SKM-1 (cell line): ENCODE data around the gene PPP2R5E.

ENCODE experiments used
- DNase-seq: peaks from one replicate; lab custom pipeline; 2025; ENCODE audit not compliant: unreplicated experiment; lab: John Stamatoyannopoulos, UW

Gene PPP2R5E

DNA sequence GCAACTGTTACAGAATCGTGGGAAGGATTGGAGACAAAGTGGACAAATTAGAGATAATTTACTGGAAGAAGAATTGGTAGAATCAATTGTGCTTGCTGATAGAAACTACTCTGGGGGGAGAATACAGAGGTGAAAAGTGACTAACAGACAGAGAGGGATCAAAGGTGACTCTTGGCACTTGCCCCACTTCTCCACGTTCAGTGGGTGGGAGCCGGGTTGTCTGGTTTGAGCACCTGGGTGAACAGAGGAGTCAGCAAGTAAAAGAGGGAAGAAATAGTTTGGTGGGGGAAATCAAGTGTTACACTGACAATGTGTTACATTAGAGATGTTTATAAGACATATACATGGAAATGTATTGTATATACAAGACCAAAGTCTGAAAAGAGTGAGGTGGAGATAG, 69.1 kb downstream of the PPP2R5E start:
- no peak for DNase-seq

DNA sequence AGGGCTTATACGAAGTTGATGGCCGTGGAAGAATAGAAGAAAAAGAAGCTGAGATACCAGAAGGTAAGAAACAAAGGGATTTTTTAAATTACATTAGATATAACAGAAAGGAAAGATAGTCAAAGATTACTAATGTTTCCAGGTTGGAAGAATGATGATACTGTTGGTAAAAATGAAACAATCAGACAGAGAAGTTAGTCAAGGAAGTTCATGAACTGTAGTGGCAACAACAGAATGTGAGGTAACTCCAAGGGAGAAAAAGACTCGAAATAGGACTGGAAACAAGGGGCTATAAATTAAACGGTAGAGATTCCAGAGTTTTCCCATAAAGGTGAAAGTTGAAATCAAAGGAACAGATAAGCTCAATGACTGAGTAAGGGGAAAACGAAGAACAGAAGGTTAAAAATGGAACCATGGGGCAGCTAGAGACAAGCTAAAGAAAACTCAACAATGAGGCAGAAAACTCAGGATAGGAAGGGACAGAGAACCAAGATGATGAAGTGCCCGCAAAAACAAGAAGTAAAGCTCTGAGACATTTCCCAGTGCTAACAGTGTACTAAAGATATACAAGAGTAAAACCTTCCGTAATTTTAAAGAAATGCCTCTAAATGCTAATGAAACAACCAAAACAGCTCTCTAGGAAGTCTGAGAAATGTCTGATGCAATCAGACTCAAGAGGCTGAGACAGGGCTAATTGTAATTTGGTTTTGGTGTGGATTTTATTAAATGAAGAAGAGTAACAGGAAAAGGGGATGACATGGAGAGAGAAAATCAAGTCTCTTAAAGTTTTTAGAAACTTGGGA, 70.0 kb downstream of the PPP2R5E start:
- no peak for DNase-seq

DNA sequence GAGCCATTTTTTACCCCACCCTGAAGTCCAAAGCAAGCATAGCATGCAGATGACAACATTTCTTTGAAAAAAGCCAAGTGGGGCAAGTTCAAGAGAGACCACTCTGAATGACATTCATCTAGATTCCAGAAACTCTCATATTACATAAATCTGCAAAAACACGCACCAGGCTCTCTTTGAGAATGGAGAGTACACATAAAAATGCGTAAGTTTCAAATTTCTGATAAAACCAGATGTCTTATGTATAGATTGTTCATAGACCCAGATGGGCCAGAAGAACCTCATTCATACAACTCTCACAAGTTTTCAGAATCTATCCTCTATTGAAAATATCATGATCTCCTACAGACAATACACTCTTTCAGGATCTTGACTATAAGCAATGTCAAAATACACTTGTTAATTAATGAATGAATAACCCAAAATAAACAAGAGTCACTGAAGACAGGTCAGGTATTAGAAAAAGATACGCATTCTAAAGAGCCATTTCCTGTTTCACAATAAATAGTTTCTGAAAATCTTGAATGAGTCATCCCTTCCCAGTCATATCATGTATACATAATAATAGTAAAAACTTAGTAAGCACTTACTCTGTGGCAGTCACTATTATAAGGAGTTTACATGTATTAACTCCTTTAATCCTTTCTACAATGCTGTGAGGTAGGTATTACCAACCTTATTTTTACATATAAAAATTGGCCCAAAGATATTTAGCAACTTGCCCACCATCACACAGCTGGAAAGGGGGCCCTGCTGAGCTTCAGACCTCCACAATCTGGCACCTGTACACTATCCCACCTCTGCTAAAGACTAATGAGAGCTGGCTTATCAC, 72.0 kb downstream of the PPP2R5E start:
- no peak for DNase-seq

DNA sequence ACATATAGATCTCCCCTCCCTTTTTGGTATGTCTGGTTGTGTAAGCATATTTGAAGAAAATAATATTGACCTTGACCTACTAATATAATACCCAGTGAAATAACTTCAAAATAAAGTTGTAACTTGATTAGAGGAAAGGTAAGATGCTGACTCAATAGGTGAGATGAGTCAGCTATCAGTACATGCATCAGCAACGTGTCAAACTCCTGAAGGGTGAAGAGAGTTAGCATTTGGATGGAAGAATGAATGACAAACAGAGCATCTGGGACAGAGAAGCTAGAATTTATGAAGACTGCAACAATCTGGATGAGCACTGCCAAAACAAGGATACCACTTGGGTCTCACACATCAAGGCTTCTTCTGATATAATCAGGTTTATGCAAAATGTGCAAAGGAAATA, 74.9 kb downstream of the PPP2R5E start:
- DNase-seq = no peak

DNA sequence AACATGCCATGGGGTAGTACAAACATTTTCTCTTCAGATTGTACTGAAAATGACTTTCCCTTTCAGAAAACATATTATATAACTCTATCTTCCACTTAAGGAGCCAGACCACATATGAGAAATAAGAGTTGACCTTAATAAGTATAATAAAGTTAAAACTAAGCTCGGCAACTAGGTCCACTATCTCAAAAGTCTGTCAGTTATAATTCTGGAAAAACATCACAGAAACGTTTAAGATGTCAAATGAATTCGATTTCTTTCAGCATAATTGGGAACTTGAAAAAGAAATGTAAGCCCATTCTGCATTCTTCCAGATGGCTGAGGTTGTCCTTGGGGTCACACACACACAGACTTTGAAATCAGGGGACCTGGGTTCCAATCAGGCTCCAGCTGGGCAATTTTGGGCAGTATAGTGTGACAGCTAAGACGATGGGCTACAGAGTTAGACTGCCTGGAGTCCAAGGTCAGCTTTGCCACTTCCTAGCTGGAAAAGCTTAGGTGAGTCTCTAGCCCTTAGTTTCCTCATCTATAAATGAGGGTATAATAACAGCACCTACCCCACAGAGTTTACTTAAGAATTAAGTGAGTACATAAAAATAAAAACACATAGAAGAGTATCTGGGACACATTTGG, 75.6 kb downstream of the PPP2R5E start:
- DNase-seq = no peak

DNA sequence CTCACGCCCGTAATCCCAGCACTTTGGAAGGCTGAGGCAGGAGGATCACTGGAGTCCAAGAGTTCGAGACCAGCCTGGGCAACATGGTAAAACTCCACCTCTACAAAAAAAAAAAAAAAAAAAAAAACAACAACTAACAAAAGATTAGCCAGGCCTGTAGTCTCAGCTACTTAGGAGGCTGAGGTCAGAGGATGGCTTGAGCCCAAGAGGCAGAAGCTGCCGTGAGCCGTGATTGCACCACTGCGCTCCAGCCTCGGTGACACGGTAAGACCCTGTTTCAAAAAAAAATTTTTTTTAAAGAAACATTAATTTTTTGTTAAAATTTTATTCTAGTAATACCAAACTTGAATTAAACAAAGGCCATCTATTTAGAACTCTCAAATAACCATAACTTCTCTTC, 77.8 kb downstream of the PPP2R5E start:
- DNase-seq = no peak

DNA sequence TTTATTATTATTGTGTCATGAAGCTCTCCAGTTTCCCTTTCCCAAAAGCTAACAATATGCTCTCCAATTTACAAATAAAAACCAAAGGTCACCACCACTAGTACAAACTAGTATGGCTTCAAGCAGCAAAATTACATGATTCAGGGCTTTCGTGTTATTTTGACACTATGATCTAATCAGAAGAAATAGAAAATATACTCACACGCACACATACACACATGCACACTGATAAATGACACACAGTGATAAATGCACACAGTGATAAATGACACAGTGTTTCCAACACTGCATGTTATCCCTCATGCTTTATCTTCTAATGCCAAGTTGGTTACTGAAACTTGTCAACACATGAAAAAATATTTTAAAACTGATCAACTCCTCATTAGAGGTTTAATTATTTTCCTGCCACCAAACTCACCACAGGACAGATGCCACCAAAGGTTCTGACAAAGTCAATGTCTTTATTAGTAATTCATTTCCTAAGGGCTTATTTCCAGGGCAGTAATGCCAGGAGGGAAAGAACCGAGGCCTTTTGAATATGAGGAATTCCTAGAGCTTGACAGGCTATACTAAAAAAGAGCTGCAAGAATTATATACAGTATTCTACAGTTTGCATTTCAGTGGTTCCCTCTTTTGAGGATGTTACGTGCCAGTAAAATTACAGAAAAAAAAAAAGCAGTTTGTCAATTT, 82.4 kb downstream of the PPP2R5E start:
- no peak for DNase-seq

DNA sequence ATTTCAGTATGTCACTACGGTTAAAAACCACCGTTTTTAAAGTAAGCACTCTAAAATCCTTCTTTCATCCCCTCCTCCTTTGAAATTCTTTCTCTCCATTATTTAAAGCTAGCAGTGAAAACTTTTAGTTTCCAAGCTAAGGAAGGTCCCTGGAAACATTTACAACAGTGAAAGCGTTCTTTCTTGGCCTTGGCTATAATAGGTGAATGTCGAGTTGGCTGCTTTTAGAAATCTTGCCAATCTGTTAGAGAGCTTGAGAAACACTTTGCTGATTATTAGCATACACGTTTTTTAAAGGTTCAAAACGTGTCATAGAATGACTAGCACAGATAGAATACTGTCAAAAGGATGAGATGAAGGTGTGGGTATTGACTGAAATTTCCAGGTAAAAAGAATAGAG, 83.4 kb downstream of the PPP2R5E start:
- DNase-seq = no peak

DNA sequence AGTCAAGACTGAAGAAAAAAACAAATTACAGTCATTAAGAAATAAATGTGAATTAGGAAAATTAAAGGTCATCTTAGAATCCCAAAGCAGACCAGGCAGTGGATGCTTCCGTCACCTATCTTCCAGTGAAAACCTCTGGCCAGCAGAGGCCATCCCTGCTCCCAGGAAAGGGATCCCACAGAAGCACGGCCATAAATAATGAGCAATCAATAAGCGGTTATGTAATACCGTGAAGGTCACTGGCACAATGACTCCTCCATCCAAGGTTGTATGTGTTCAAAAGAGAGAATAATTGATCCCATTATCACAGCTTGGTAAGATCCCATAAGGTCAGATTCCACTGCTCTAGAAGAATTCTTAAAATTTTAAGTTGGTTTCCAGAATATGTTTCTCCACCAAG, 85.7 kb downstream of the PPP2R5E start:
- DNase-seq = no peak

DNA sequence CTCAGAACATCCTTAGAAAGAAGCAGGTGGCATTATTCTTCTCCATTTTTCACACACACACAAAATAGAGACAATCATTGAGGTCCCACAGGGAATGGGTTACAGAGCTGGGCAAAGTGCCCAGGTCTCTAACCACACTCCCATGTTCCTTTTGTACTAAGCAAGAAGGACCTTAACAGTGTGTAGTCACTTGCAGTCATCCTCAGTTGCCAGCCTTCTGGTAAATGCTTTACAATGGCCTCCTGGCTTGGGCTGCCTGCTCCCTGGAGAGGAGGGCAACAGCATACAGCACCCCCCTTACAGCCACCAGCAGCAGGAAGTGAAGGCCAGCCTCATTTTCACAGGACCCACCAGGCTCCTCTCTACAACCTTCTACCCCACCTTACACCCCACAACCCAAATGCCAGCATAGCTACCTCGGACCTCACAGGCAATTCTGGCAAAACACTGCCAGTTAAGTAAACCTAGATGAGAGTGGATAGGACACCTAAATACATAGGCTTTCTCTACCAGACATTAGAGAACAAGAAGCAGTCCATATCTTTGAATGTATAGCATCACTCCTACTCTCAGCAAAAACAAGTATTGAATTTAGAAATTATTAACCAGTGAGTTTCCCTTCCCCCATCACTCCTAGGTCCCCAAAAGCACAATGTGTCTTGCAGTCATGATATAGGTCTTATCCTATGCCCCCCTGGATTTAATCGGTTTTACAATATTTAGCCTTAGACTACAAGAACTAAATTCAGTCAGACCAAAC, 88.1 kb downstream of the PPP2R5E start:
- no peak for DNase-seq

DNA sequence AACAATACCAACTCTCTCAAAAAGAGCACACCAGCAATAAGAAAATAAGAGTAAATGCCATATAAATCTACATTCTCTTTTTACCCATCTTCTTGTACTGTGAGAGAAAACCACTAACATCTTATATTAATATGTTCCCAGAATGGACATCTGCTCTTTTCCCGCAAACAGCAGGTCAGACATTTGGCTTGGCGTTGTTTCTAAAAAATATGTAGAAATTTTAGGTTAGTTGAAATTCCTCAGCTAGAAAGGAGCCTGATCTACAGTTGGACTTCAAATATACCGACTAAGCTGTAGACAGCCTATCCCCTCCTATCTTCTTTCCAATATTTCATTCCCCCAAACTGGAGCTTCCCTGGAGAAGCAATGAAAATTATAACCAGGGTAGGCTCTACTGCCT, 88.7 kb downstream of the PPP2R5E start:
- no peak for DNase-seq

DNA sequence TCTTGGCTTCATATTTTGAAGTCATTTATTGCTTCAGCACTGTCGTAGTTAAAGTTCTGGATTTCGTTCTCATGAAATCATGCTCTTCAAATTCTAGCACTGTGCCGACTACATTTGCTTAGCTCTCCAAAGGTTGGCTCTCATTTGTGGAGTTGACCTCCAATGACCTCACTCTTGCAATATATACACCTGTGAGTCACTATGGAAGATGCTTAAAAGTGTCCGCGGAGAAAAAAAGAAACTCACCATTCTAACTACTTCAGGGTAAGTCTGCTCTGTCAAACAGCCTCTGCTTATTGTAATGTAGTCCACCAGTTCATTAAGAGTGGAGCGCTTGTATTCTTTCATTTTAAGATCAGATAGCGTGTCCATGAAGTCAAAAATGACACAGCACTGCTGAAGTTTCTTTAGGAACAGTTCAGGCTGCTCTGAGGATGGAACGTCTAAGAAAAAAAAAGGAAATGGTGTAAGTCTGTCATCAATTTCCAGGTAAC, 89.7 kb downstream of the PPP2R5E start:
- DNase-seq = no peak

DNA sequence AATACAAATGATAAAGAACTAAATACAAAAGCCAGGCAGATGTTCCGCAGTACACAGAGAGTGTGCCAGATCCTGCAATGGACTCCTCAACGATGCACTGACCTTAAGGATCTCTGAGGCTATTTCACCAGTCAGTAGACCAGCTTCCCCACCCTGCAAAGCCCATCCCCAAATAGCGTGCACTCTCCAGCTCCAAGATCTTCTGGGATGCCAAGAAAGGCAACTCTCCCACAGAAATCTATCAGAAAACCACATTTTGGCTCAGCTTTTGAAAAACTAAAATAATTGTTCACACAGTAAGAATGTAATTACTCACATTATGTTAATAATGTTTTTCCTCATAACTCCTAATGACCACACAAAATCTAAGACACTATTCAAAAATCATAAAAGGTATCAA, 90.4 kb downstream of the PPP2R5E start:
- DNase-seq = no peak

DNA sequence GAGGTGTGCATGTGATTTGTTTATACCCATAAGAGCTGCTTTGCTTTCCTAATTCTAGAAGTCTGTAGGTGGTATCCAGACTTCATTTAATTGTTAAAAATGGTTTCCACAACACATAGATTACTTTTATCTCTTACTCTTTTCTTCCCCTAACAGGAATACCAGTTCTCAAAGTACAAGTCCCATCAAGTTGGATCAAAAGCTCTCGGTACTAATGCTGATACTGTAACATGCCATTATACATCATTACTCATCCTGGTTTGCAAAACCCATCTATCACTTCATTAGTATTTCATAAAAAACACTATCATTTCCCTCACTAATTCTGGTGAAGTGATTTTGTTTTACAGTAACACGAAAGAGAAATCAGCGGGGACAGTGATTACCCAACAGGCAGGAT, 94.3 kb downstream of the PPP2R5E start:
- DNase-seq = no peak

DNA sequence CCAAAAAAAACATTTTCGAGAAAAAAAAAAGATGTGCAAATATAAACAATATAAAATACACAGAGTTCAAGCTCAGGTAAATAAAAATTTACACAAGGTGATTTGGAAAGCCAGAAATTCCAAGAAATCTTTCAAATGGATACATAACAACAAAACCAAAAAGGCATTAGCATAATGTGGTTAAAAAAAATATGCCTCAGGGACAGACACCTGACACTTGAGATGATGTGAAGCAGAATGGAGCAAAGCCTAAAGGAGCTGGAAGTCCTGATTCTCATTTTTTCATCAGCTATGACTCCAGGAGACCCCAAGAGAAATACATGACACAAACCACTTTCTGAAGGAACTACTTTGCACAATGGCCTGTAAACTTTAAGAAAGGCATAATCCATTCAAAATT, 98.6 kb downstream of the PPP2R5E start:
- DNase-seq = no peak

DNA sequence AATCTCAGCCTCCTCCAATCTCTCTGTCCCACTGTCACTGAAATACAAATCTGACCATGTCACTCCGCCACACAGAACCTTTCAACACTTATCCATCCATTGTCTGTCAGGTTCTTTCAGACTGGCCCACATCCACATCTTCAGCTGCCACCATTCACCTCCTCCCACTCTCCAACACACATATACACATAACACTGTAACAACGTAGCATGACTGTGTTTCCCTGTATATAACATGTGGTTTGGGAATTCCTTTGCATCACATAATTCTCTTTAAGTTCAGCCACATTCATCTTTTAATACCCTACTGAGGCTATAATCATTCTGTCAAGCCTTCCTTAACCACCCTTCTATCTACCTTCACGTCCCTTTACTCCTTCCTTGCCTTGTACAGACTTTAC, 99.2 kb downstream of the PPP2R5E start:
- no peak for DNase-seq

DNA sequence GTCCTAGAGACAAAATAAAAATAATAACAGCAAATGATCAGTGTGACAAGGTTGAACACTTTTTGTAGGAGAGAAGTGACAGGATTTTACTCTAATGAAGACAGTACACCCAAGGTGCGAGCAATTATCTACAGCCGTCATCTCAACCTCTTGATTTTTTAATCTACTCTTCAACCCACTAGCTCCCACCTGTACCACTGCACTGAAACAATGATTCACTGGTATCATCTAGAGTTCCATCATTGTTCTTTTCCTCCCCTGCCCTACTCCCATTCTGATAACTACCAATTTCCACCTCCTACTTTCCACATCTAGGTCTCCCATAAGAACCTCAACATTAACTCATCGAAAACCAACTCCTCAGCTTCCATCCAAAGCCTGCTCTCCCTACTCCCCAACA, 99.8 kb downstream of the PPP2R5E start:
- DNase-seq = no peak

DNA sequence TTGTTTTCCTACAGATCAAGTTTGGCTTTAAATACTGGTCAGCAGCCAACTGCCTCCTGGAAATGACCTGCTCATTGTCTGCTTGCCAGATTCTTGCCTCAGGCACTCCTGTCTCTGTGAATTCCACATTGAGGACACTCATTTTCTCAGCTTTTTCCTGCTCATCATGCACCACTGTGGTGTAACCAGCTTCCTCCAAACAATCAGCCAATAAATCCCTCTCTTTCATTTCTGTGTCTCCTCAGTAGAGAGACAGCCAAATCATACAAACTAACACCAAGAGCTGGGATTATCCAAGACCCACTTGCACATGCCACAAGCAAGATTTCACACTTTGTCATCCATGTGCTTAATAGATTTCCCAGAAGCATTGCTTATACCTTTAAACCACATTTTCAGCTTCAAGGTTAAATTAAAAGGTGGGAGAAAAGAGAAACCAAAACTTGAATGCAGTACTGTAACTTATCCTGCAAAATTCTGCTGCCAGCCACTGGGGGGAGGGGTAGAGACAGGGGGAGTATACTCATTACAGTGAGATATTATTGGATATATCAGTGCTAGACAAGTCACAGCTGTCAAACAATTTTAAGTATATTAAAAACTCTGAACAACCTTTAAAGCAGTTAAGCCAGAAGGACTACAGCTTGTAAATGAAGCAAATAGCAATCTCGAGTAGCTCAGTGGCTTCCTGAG, 105.0 kb downstream of the PPP2R5E start:
- no peak for DNase-seq

DNA sequence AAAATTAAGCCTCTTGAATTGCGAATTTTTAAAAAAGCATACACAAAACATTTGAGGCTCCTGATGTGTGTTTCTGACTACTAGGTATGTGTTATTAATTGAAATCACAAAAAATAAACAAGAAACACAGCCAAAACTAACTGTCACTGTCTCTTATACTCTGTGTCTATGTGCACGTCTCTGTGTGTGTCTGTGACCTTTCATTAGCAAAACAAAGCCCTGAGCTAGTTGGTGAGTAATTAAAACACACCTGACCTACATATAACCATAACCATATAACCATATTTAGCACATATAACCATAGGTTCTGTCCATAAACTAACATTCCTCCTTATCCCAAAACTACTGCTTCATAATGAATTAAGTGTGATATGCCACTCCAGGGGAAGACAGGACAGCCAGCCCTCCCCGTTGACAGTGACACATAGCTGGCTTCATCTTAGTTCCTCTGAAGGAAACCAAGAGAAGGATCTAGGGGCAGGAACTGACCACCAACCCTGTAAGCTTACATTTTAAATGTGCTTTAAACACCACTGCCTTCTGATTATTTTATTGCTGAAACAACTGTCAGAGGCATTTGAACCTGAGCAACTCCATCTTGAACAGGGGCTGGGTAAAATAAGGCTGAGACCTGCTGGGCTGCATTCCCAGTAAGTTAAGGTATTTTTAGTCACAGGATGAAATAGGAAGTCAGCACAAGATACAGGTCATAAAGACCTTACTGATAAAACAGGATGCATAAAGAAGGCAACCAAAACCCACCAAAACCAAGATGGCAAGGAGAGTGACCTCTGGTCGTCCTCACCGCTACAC, 106.7 kb downstream of the PPP2R5E start:
- DNase-seq = no peak
